ENCODE measurements around the gene SLC38A10. TPM values are rescaled to one million over a fixed set of nuclear protein-coding genes. Genes with fewer than 3 reads are reported as not detected.
A peak's percentile ranks its signal among the peaks of the same experiment; 100 is the strongest.

Gene SLC38A10
- total RNA-seq, 1 experiment from 2014 or later, result 43.8 TPM

- peaks cover 20 to 54% of the 10 kb centered on the region in 2 experiments for H3K4me1 Mint-ChIP-seq
- Histone ChIP-seq H3T11ph (ENCODE audit: low read length) (no peak overlapping the region), H3K23me2 (ENCODE audit: insufficient read length, low read depth, low read length, poor library complexity, severe bottlenecking) (peaks cover 3% of the 10 kb centered on the region), H2AK5ac (ENCODE audit: insufficient read length, low read length) (no peak overlapping the region), H3K4me1 (ENCODE audit: insufficient read depth, low read length) (no peaks in the 10 kb centered on the region; the same call in 1 of the 2 replicates), H3K9ac (ENCODE audit: extremely low read depth, insufficient read length, low read length) (no peak overlapping the region), H2BK5ac (ENCODE audit: insufficient read length, low read length) (no peak overlapping the region), H2BK20ac (ENCODE audit: low read depth, low read length, poor library complexity, severe bottlenecking) (no peak overlapping the region), H3K9me3 (ENCODE audit: control insufficient read depth, low read depth, low read length) (no peaks in the 10 kb centered on the region), H4K5ac (ENCODE audit: insufficient read length, low read depth, low read length) (no peak overlapping the region), H3K56ac (ENCODE audit: insufficient read length, low read depth, low read length) (no peak overlapping the region), H4K20me1 (ENCODE audit: control insufficient read depth, insufficient read depth, insufficient read length) (no peaks in the 10 kb centered on the region), H2BK120ac (ENCODE audit: low read depth, low read length, poor library complexity, severe bottlenecking) (no peak overlapping the region), H3K27ac (ENCODE audit: insufficient read length, low read depth, low read length) (no peak overlapping the region), H3K18ac (ENCODE audit: insufficient read length, low read depth, low read length) (no peak overlapping the region), H4K8ac (replicated peaks; ENCODE audit: insufficient read length, low read depth, low read length) (no peak overlapping the region), H3K4ac (ENCODE audit: low read depth, low read length) (no peak overlapping the region), H3K4me2 (ENCODE audit: insufficient read depth, insufficient read length, low read length) (no peak overlapping the region), H3K79me2 (ENCODE audit: insufficient read depth, low read length) (no peaks in the 10 kb centered on the region), H2BK12ac (ENCODE audit: insufficient read length, low read depth, low read length) (no peak overlapping the region), H4K91ac (ENCODE audit: insufficient read length, low read depth, low read length) (no peak overlapping the region), H3K27me3 (ENCODE audit: insufficient read depth, low read length) (peaks cover 11% of the 10 kb centered on the region; the same call in 1 of the 2 replicates), H3K23ac (ENCODE audit: insufficient read length, low read depth, low read length) (no peak overlapping the region), H3K79me1 (ENCODE audit: insufficient read depth, low read depth, low read length, poor library complexity, severe bottlenecking) (no peaks in the 10 kb centered on the region), H2AFZ (ENCODE audit: low read length) (no peak overlapping the region), H3K14ac (ENCODE audit: insufficient read depth, low read length) (no peak overlapping the region), H2BK15ac (ENCODE audit: low read depth, low read length) (no peak overlapping the region)
- H3K27me3 Mint-ChIP-seq (ENCODE audit: low read depth), result peaks cover 40% of the 10 kb centered on the region
- no peak for TF ChIP-seq CTCF (conservative IDR thresholded peaks at IDR 0.05)
- no CpG with 5 or more reads among the region's 7 CpGs for WGBS (ENCODE audit: extremely low coverage, insufficient read length, low lambda C conversion rate)
- no peaks in the 10 kb centered on the region; a peak in 1 of 5 replicates for H3K9me3 Mint-ChIP-seq
- peak; percentile 21 for DNase-seq
- no peak overlapping the region for H3K27ac Mint-ChIP-seq
- H3K4me3 Mint-ChIP-seq, result no peak overlapping the region
- no peaks in the 10 kb centered on the region for H3K36me3 Mint-ChIP-seq (ENCODE audit: insufficient read depth in 1 of 3, low read depth in 3 of 3)
Observed at GRCh38 chr17:81336296-81336929, 41.3 kb upstream of the SLC38A10 start.

Measured in H9 (cell line).